KMS-11 (cell line): ENCODE results near the gene CFAP53.

Experiments used
- H2AFZ ChIP-seq: fragments of 200-600 bp; sonication (generic); 2 replicates; pipeline ENCODE4 v1.6.1; 2016; ENCODE audit warnings: antibody characterized with exemption, mixed run types, low read depth
- H3K27ac ChIP-seq: fragments of 200-600 bp; sonication (generic); 2 replicates; pipeline ENCODE4 v1.6.1; 2016; ENCODE audit warnings: mild to moderate bottlenecking, mixed run types
- H3K27me3 ChIP-seq: fragments of 200-600 bp; sonication (generic); 2 replicates; pipeline ENCODE4 v1.6.1; 2017; ENCODE audit warnings: mild to moderate bottlenecking, low read depth, mixed run types, moderate library complexity; ENCODE audit not compliant: insufficient read depth
- H3K36me3 ChIP-seq: fragments of 200-600 bp; sonication (generic); 2 replicates; pipeline ENCODE4 v1.6.1; 2017; ENCODE audit warnings: mild to moderate bottlenecking, mixed run types; ENCODE audit not compliant: insufficient read depth
- H3K4me1 ChIP-seq: fragments of 200-600 bp; sonication (generic); 2 replicates; pipeline ENCODE4 v1.6.1; 2016; ENCODE audit warnings: mild to moderate bottlenecking, low read depth, mixed run types; ENCODE audit not compliant: poor library complexity, severe bottlenecking
- H3K4me2 ChIP-seq: fragments of 200-600 bp; sonication (generic); 2 replicates; pipeline ENCODE4 v1.7.0; 2016; ENCODE audit warnings: mild to moderate bottlenecking, mixed run types
- H3K4me3 ChIP-seq: fragments of 200-600 bp; sonication (generic); IDR thresholded peaks from 2 replicates; pipeline ENCODE4 v1.6.1; 2017; ENCODE audit warnings: low read depth, low read length, mixed read lengths; ENCODE audit not compliant: insufficient read depth
- H3K79me2 ChIP-seq: fragments of 200-600 bp; sonication (generic); 2 replicates; pipeline ENCODE4 v1.6.1; 2016; ENCODE audit warnings: low read depth, mixed run types; ENCODE audit not compliant: insufficient read depth
- H3K9ac ChIP-seq: fragments of 200-600 bp; sonication (generic); 2 replicates; pipeline ENCODE4 v1.6.1; 2016; ENCODE audit warnings: mild to moderate bottlenecking, mixed run types
- H4K20me1 ChIP-seq: fragments of 200-600 bp; sonication (generic); 2 replicates; pipeline ENCODE4 v1.6.1; 2016; ENCODE audit warnings: mild to moderate bottlenecking, mixed run types; ENCODE audit not compliant: insufficient read depth
- CTCF ChIP-seq: fragments of 200-600 bp; sonication (generic); conservative IDR thresholded peaks from 2 replicates; pipeline ENCODE4 v1.6.1; 2017; ENCODE audit warnings: low read depth, mild to moderate bottlenecking, antibody characterized with exemption, low read length, moderate library complexity, mixed read lengths

CFAP53 gene

GRCh38 chr18:50183556-50183955, 82.7 kb downstream of the CFAP53 start:
- Histone ChIP-seq H3K79me2 (no peaks in the 10 kb centered on the region), H3K4me1 (peaks cover 7% of the 10 kb centered on the region), H3K36me3 (no peaks in the 10 kb centered on the region), H3K4me3 (no peak overlapping the region), H3K9ac (no peak overlapping the region), H3K4me2 (no peak overlapping the region), H2AFZ (no peak overlapping the region), H4K20me1 (no peaks in the 10 kb centered on the region), H3K27ac (no peak overlapping the region), H3K27me3 (no peaks in the 10 kb centered on the region)
- TF ChIP-seq CTCF = no peak

- H2AFZ ChIP-seq = no peak overlapping the region
- H3K36me3 ChIP-seq = no peaks in the 10 kb centered on the region
- no peak overlapping the region for H3K9ac ChIP-seq
- H3K4me3 ChIP-seq = no peak overlapping the region
- H3K4me2 ChIP-seq = no peak overlapping the region
- H3K79me2 ChIP-seq = no peaks in the 10 kb centered on the region
- H4K20me1 ChIP-seq = no peaks in the 10 kb centered on the region
- H3K4me1 ChIP-seq = peaks cover 7% of the 10 kb centered on the region
- no peaks in the 10 kb centered on the region for H3K27me3 ChIP-seq
- H3K27ac ChIP-seq = no peak overlapping the region
- TF ChIP-seq CTCF = no peak
Measured at GRCh38 chr18:50182511-50182910, 83.8 kb downstream of the CFAP53 start.

GRCh38 chr18:50181590-50181989, 84.7 kb downstream of the CFAP53 start:
- H3K79me2 ChIP-seq = no peaks in the 10 kb centered on the region
- TF ChIP-seq CTCF = no peak
- no peaks in the 10 kb centered on the region for H4K20me1 ChIP-seq
- no peaks in the 10 kb centered on the region for H3K36me3 ChIP-seq
- peaks cover 7% of the 10 kb centered on the region for H3K4me1 ChIP-seq
- no peak overlapping the region for H2AFZ ChIP-seq
- H3K9ac ChIP-seq = no peak overlapping the region
- no peak overlapping the region for H3K4me2 ChIP-seq
- H3K27me3 ChIP-seq = no peaks in the 10 kb centered on the region
- H3K27ac ChIP-seq = no peak overlapping the region
- no peak overlapping the region for H3K4me3 ChIP-seq

GRCh38 chr18:50179465-50179864, 86.8 kb downstream of the CFAP53 start:
- Histone ChIP-seq H3K36me3 (no peaks in the 10 kb centered on the region), H3K4me2 (no peak overlapping the region), H3K79me2 (no peaks in the 10 kb centered on the region), H4K20me1 (no peaks in the 10 kb centered on the region), H3K9ac (no peak overlapping the region), H3K27me3 (no peaks in the 10 kb centered on the region), H3K27ac (no peak overlapping the region), H3K4me3 (no peak overlapping the region), H2AFZ (no peak overlapping the region), H3K4me1 (peaks cover 7% of the 10 kb centered on the region)
- no peak for TF ChIP-seq CTCF
